ENCODE measurements around the gene RNF34. TPM values are rescaled to one million over a fixed set of nuclear protein-coding genes. Genes with fewer than 3 reads are reported as not detected.

RNF34 gene
- total and polyA plus RNA-seq, 2 of the 13 experiments (the other 11 are each of a cell fraction or from before 2014, with no cell fraction given): 36.8 to 53.2 TPM

- TF ChIP-seq TFDP2 (CRISPR knock-in tag; IDR thresholded peaks at IDR 0.05) (no peak), ZNF576 (CRISPR knock-in tag; IDR thresholded peaks at IDR 0.05) (no peak), ADNP (CRISPR knock-in tag; IDR thresholded peaks at IDR 0.05) (no peak), ZNF441 (CRISPR knock-in tag; IDR thresholded peaks at IDR 0.05; ENCODE audit: borderline replicate concordance) (no peak), ZNF431 (CRISPR knock-in tag; IDR thresholded peaks at IDR 0.05; ENCODE audit: borderline replicate concordance, low read depth) (no peak), PHF8 (CRISPR knock-in tag; IDR thresholded peaks at IDR 0.05) (no peak), ZNF136 (CRISPR knock-in tag; IDR thresholded peaks at IDR 0.05; ENCODE audit: low read depth) (no peak), ZMYM2 (CRISPR knock-in tag; IDR thresholded peaks at IDR 0.05) (no peak), ZNF749 (CRISPR knock-in tag; IDR thresholded peaks at IDR 0.05; ENCODE audit: borderline replicate concordance) (no peak), JARID2 (CRISPR knock-in tag; IDR thresholded peaks at IDR 0.05; ENCODE audit: insufficient replicate concordance) (no peak), ZNF629 (CRISPR knock-in tag; conservative IDR thresholded peaks at IDR 0.05) (no peak), ZNF570 (CRISPR knock-in tag; IDR thresholded peaks at IDR 0.05; ENCODE audit: borderline replicate concordance) (no peak), DPF2 (CRISPR knock-in tag; IDR thresholded peaks at IDR 0.05; ENCODE audit: borderline replicate concordance, low read depth) (no peak), ZNF446 (CRISPR knock-in tag; IDR thresholded peaks at IDR 0.05) (no peak), TCF7L2 (IDR thresholded peaks at IDR 0.05; ENCODE audit: low read depth, low read length) (no peak), ATF2 (CRISPR knock-in tag; IDR thresholded peaks at IDR 0.05) (no peak), AGO2 (optimal IDR thresholded peaks at IDR 0.05; ENCODE audit: low read depth, low read length) (no peak), MEIS1 (CRISPR knock-in tag; IDR thresholded peaks at IDR 0.05; ENCODE audit: borderline replicate concordance) (no peak), ZNF224 (CRISPR knock-in tag; IDR thresholded peaks at IDR 0.05) (no peak), STAG1 (CRISPR knock-in tag; IDR thresholded peaks at IDR 0.05) (peak; percentile 90), ZNF484 (CRISPR knock-in tag; IDR thresholded peaks at IDR 0.05; ENCODE audit: borderline replicate concordance, low read depth) (no peak), ZBTB43 (CRISPR knock-in tag; conservative IDR thresholded peaks at IDR 0.05) (no peak), ZNF451 (CRISPR knock-in tag; IDR thresholded peaks at IDR 0.05) (no peak), IRF9 (CRISPR knock-in tag; IDR thresholded peaks at IDR 0.05; ENCODE audit: borderline replicate concordance) (no peak)
- TF ChIP-seq, protein P1, sequence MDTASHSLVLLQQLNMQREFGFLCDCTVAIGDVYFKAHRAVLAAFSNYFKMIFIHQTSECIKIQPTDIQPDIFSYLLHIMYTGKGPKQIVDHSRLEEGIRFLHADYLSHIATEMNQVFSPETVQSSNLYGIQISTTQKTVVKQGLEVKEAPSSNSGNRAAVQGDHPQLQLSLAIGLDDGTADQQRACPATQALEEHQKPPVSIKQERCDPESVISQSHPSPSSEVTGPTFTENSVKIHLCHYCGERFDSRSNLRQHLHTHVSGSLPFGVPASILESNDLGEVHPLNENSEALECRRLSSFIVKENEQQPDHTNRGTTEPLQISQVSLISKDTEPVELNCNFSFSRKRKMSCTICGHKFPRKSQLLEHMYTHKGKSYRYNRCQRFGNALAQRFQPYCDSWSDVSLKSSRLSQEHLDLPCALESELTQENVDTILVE (CRISPR knock-in tag; IDR thresholded peaks at IDR 0.05): no peak
Observed at GRCh38 chr12:121443193-121443870, 43.4 kb downstream of the RNF34 start (continued).
